DMS153 treated with DMSO at 0.1 percent for 48 hours (cell line): ENCODE measurements around the gene ATRN.

Experiments used
- DNase-seq: peaks from one replicate; lab custom pipeline; 2025; ENCODE audit not compliant: unreplicated experiment; lab: John Stamatoyannopoulos, UW

The ATRN gene

GRCh38 chr20:3654326-3655130, 183.7 kb downstream of the ATRN start:
- DNase-seq, result no peak

- no peak for DNase-seq
Measured at GRCh38 chr20:3655131-3655405, 184.2 kb downstream of the ATRN start.

- DNase-seq, result no peak
Measured at GRCh38 chr20:3658019-3658715, 187.3 kb downstream of the ATRN start.

- DNase-seq, result no peak
Measured at GRCh38 chr20:3658716-3659491, 188.1 kb downstream of the ATRN start.

- DNase-seq, result no peak
Measured at GRCh38 chr20:3659492-3660261, 188.9 kb downstream of the ATRN start.

GRCh38 chr20:3660262-3661059, 189.6 kb downstream of the ATRN start:
- DNase-seq, result no peak

- DNase-seq, result no peak
Measured at GRCh38 chr20:3661060-3661813, 190.4 kb downstream of the ATRN start.

GRCh38 chr20:3661814-3662665, 191.2 kb downstream of the ATRN start:
- DNase-seq, result no peak

- no peak for DNase-seq
Measured at GRCh38 chr20:3663031-3663701, 192.3 kb downstream of the ATRN start, which contains the start of gene GFRA4. Gene GFRA4, minus strand, starts transcription at chr20:3663399. Its CDS starts 0 bp downstream, at chr20:3663399.

GRCh38 chr20:3663858-3664257, 193.0 kb downstream of the ATRN start:
- DNase-seq, result no peak

GRCh38 chr20:3667434-3668037, 196.7 kb downstream of the ATRN start:
- no peak for DNase-seq

GRCh38 chr20:3669710-3670367, 199.0 kb downstream of the ATRN start:
- DNase-seq, result no peak

GRCh38 chr20:3670511-3670910, 199.7 kb downstream of the ATRN start:
- DNase-seq, result no peak

- DNase-seq, result no peak
Measured at GRCh38 chr20:3670945-3671344, 200.1 kb downstream of the ATRN start.

- DNase-seq, result no peak
Measured at GRCh38 chr20:3671986-3672546, 201.2 kb downstream of the ATRN start.

GRCh38 chr20:3672547-3673171, 201.8 kb downstream of the ATRN start:
- no peak for DNase-seq
